Immature natural killer cell (primary cell): ENCODE data around the gene FREY1. TPM values are rescaled to one million over a fixed set of nuclear protein-coding genes. Genes with fewer than 3 reads are reported as not detected.

Experiments
- DNase-seq, 3 donors: peaks; one replicate each; pipeline ENCODE4 v3.0.0; 2022; ENCODE audit warnings: mixed read lengths in 1 of 3
- H3K27ac Mint-ChIP-seq, 6 donors: one replicate each; pipeline ENCODE4 v1.8.0; 2020; ENCODE audit warnings: mixed read lengths in 6 of 6, mild to moderate bottlenecking in 5 of 6, inconsistent platforms in 4 of 6, moderate library complexity in 3 of 6
- H3K27me3 Mint-ChIP-seq, 3 donors: one replicate each; pipeline ENCODE4 v1.8.0; 2020 to 2021; ENCODE audit warnings: low read depth in 3 of 3, mild to moderate bottlenecking in 3 of 3, mixed read lengths in 3 of 3, moderate library complexity in 3 of 3, inconsistent platforms in 1 of 3
- H3K36me3 Mint-ChIP-seq, 3 donors: one replicate each; pipeline ENCODE4 v1.8.0; 2020; ENCODE audit warnings: mixed read lengths in 3 of 3, inconsistent platforms in 2 of 3, mild to moderate bottlenecking in 2 of 3
- H3K4me1 Mint-ChIP-seq, 2 donors: one replicate each; pipeline ENCODE4 v1.8.0; 2020; ENCODE audit warnings: inconsistent platforms in 2 of 2, mild to moderate bottlenecking in 2 of 2, mixed read lengths in 2 of 2, moderate library complexity in 1 of 2
- H3K4me3 Mint-ChIP-seq, 5 donors: one replicate each; pipeline ENCODE4 v1.8.0; 2020; ENCODE audit warnings: mild to moderate bottlenecking in 5 of 5, mixed read lengths in 5 of 5, inconsistent platforms in 3 of 5, moderate library complexity in 3 of 5
- H3K9me3 Mint-ChIP-seq, 6 donors: one replicate each; pipeline ENCODE4 v1.8.0; 2020; ENCODE audit warnings: mild to moderate bottlenecking in 6 of 6, mixed read lengths in 6 of 6, inconsistent platforms in 4 of 6, moderate library complexity in 3 of 6
- polyA plus RNA-seq, 3 donors: library from polyadenylated mRNA; unstranded; fragments of 300-500 nt; fragmentation: Illumina TruSeq; gene quantifications; one replicate each; pipeline ENCODE4 v1.2.3, GENCODE V29; 2021

FREY1 gene, protein sequence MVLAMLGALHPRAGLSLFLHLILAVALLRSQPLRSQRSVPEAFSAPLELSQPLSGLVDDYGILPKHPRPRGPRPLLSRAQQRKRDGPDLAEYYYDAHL
- not detected for polyA plus RNA-seq

DNA sequence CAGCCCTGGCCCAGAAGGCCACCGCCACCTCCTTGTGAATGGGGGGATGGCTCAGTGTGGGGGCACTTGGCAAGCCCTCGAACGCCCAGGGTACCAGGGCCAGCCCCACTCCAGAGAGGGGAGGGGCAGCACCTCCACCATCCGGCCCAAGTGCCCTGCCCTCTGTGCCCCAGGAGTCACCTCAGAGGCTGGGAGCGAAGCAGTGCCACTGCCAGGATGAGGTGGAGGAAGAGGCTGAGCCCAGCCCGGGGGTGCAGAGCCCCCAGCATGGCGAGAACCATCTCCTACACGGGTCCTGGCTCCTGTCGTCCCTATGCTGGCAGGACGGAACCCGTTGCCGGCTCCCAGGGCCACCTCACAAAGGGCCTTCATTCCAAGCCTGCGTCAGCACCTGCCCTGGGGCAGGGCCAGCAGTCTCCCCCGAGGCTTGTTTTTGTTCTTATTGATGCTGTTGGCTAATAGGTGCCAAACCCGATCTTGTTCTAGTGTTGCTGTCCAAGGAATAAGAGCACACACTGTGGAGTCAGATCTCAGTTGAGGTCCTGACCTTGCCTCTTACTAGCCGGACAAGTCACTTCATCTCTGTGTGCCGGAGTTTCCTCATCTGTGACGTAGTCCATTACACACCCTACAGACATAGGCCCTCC is at the start of gene FREY1:
FREY1 (minus strand) TSS at position 307 of the 647 bp plus-strand sequence; CDS start at position 281, 26 bp downstream.
- Mint-ChIP-seq H3K27ac (peak within 1 kb of the TSS in 5 of 6 donors; percentile 37 to 76 (median 50)), H3K4me3 (no peak within 1 kb of the TSS)

DNA sequence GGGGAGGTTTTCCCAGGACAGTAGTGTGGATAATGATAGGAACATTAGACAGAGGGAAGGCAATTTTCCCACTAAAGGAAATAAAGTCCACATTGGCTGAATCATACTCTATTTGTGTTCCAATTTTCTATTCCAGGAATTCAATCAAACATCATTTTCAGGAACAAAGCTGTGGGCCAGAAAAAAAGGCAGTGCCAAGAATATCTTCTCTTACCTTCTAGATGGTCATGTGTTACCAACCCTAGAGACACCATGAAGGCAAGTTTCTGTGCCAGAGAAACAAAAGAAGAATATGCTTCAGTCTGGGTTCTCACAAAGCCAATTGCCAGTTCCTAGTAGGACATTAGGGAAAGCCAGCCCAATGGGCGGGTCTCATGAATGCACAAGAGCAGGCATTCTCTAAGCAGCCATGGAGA is 42.9 kb upstream of the FREY1 start:
- Mint-ChIP-seq H3K4me3 (no peak overlapping the region), H3K4me1 (no peaks in the 10 kb centered on the region), H3K27ac (no peak overlapping the region), H3K36me3 (peaks cover 16 to 57% (median 29%) of the 10 kb centered on the region in 3 donors), H3K27me3 (peaks cover 0 to 5% (median 2%) of the 10 kb centered on the region in 3 donors), H3K9me3 (no peaks in the 10 kb centered on the region)
- DNase-seq: no peak

More for the DNA sequence above, at the start of gene FREY1:
- Mint-ChIP-seq H3K27me3 (peaks cover 2 to 7% (median 4%) of the 10 kb centered on the region in 3 donors), H3K9me3 (no peaks in the 10 kb centered on the region), H3K36me3 (peaks cover 0 to 9% (median 0%) of the 10 kb centered on the region in 3 donors), H3K4me1 (peaks cover 13 to 15% of the 10 kb centered on the region in 2 donors)
- no peak for DNase-seq

DNA sequence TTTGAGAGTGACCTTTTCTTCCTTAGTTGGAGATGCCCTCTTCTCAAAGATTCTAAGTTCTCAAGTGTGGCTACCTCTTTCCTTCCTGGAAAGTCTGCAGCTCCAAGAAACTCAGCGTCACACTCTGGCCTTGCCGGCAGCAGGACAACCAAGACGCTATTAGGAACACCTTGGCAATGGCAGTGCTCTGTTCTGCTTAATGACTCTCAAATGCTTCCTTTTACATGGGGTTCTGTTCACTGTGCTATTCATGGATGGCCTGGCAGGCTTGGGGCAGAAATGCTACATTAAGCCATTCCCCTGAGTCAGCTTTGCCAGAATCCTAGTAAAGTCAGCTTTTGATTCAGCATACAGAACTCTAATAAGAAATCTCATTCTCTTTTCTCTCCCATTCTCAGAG is 41.3 kb upstream of the FREY1 start:
- Mint-ChIP-seq H3K4me1 (no peaks in the 10 kb centered on the region), H3K9me3 (no peaks in the 10 kb centered on the region), H3K4me3 (no peak overlapping the region), H3K27ac (no peak overlapping the region), H3K27me3 (peaks cover 0 to 5% (median 2%) of the 10 kb centered on the region in 3 donors), H3K36me3 (peaks cover 24 to 68% (median 29%) of the 10 kb centered on the region in 3 donors)
- DNase-seq: no peak

DNA sequence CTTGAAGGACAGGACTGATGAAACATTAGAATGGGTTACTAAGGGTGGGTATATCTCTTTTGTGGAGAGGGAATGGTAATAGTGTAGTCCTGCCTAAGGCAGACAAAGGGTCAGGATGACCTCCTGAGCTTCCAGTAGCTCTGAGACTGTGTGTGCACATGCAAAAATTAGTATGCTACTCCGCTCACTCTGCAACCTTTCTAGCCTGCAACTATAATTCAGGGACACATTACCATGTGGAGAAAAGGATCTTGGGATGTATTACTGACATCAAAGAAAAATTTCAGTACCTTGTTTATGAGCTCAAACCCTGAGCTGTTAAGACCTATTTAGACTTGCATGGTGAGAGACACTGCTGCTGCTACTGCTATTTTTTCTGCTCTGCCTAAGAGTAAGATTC is 40.8 kb upstream of the FREY1 start:
- no peak for DNase-seq
- Mint-ChIP-seq H3K36me3 (peaks cover 23 to 63% (median 30%) of the 10 kb centered on the region in 3 donors), H3K9me3 (no peaks in the 10 kb centered on the region), H3K27ac (no peak overlapping the region), H3K27me3 (peaks cover 0 to 5% (median 2%) of the 10 kb centered on the region in 3 donors), H3K4me3 (no peak overlapping the region), H3K4me1 (no peaks in the 10 kb centered on the region)

DNA sequence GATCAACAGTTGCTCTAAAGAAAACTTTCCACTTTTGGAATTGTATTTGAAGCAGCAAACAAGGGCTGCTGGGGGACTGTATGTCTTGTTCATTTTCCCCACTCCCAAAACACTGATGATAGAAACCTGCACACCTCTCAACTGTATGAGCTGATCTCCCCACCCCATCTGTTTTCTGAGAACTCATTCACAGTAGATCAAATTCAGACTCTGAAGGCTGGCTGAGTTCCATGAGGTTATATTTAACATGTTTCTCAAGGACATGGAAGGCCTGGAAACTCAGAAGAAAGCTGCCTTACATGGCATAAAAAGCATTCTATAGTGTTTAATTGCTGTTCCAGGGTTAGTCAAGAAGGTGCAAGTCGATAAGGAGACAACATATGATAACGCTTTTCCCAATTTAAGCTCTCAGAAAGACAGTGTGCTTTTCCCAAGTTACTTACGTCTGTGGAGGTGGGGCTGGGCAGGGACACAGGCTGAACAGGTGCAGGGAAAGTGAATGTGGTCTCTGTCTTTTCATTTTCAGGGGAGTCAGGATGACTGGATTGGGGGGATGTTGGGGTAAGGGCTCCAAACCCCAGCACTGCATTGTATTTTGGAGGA is 38.4 kb upstream of the FREY1 start:
- Mint-ChIP-seq H3K27ac (peak overlapping the region in 1 of 6 donors; percentile 13), H3K4me1 (no peaks in the 10 kb centered on the region), H3K9me3 (no peaks in the 10 kb centered on the region), H3K36me3 (peaks cover 22 to 66% (median 33%) of the 10 kb centered on the region in 3 donors), H3K4me3 (no peak overlapping the region), H3K27me3 (peaks cover 0 to 5% (median 2%) of the 10 kb centered on the region in 3 donors)
- DNase-seq: no peak

DNA sequence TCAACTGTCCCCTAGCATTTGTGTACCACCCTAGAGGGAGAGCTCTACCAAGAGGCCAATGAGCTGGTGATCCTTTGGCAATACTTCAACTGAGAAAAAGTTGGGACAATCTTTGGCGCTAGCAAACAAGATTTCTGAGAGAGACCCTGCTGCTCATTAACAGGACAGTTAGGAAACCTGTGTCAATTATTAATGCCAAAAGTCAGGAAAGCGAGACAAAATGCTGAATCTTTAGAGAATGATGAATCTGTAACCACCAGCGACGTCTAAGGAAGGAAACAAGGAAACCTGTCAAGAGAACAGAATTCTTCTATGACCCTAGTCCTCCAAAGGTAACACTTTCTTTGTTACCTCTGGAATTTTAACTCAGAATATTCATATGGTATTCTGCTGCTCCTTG is 35.3 kb upstream of the FREY1 start:
- H3K27ac Mint-ChIP-seq: no peak overlapping the region
- H3K4me1 Mint-ChIP-seq: no peaks in the 10 kb centered on the region
- H3K4me3 Mint-ChIP-seq: no peak overlapping the region
- DNase-seq: no peak
- H3K27me3 Mint-ChIP-seq: peaks cover 0 to 3% (median 0%) of the 10 kb centered on the region in 3 donors
- H3K9me3 Mint-ChIP-seq: no peaks in the 10 kb centered on the region
- H3K36me3 Mint-ChIP-seq: peaks cover 18 to 41% (median 19%) of the 10 kb centered on the region in 3 donors

DNA sequence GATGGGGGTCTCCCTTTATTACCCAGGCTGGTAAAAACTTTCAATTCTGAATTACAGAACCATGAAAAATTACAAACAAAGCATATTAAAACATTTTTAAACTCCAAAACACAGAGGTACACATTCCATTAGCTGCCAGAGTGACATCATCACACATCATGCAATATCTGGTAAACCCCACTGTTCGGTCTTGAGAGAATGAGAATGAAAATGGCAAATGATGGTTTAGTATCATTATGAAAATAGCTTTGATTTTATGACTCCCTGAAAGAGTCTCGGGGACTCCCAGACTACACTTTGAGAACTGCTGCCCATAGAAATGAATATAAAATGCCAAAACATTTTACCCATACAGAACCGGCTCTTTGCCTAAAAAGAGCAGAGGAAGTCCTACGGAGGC is 34.2 kb upstream of the FREY1 start:
- DNase-seq: no peak
- peaks cover 18 to 40% (median 27%) of the 10 kb centered on the region in 3 donors for H3K36me3 Mint-ChIP-seq
- no peak overlapping the region for H3K27ac Mint-ChIP-seq
- H3K4me1 Mint-ChIP-seq: no peaks in the 10 kb centered on the region
- no peak overlapping the region for H3K4me3 Mint-ChIP-seq
- peaks cover 0 to 3% (median 0%) of the 10 kb centered on the region in 3 donors for H3K27me3 Mint-ChIP-seq
- no peaks in the 10 kb centered on the region for H3K9me3 Mint-ChIP-seq

DNA sequence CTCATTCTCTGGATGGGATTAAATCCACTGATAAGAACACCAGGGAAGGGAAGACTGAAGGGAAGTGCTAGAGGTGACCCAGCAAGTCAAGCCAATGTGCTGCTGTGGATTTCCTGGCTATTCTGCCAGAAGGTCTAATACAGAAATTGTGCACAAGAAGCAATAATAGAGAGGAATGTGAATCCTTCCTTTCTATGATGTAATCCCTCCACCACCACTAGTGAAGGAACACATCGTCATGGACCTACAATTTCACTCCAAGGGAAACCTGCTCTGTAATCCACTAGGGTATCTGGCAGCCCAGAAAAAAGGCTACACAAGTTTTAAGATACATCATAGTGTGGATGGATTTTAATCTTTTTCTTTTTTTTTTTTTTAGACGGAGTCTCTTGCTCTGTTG is 32.8 kb upstream of the FREY1 start:
- H3K27me3 Mint-ChIP-seq: peaks cover 0 to 3% (median 0%) of the 10 kb centered on the region in 3 donors
- DNase-seq: no peak
- H3K4me3 Mint-ChIP-seq: no peak overlapping the region
- H3K4me1 Mint-ChIP-seq: no peaks in the 10 kb centered on the region
- no peak overlapping the region for H3K27ac Mint-ChIP-seq
- H3K36me3 Mint-ChIP-seq: peaks cover 9 to 34% (median 14%) of the 10 kb centered on the region in 3 donors
- no peaks in the 10 kb centered on the region for H3K9me3 Mint-ChIP-seq

DNA sequence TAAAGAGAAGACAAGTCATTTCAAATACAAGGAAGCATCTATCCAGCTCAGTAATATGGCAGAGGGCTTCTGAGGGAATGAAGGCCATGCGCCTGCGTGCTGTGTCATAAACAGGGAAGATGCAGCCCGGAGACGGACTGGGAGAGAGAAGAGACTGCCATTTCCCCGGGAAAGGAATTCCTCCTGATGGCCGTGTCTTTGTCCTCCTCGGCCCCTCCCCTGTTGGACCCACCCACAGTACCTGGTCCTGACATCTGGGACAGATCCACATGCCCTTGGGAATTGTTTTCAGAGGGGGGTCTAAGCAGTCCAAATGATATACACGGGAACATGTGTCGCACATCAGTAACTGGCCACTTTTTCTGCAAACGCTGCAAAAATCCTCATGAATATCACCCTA is 30.8 kb upstream of the FREY1 start:
- Mint-ChIP-seq H3K4me3 (no peak overlapping the region), H3K27me3 (peaks cover 0 to 4% (median 0%) of the 10 kb centered on the region in 3 donors), H3K36me3 (peaks cover 5 to 35% (median 11%) of the 10 kb centered on the region in 3 donors), H3K4me1 (no peaks in the 10 kb centered on the region), H3K9me3 (no peaks in the 10 kb centered on the region), H3K27ac (no peak overlapping the region)
- no peak for DNase-seq

DNA sequence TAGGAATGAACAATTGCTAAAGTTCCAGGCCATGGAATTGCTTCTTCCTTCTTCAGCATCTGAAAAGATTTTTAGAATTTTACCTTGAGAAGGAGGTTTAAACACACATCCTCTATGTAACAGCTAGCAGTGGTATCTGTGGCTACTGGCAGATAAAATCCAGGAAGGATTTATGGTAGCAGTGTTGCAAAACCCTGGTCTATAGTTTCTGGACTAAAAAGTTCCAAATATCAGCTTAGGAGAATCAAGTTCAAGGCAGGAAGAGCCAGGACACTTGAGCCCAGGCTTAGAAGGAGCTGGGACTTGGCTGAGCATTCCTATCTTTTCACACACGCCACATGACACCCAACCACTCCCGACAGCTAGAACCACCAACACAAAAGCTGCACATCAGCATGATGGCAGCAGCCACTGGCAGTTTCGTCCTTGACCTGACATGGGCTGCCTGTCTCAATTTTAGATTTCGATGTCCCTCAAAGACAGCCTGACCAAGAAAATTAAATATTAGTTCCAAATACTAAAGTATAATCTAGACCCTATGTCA is 29.5 kb upstream of the FREY1 start:
- Mint-ChIP-seq H3K27me3 (peaks cover 0 to 6% (median under 1%) of the 10 kb centered on the region in 3 donors), H3K27ac (no peak overlapping the region), H3K4me1 (peaks cover 4 to 8% of the 10 kb centered on the region in 2 donors), H3K9me3 (no peaks in the 10 kb centered on the region), H3K4me3 (no peak overlapping the region), H3K36me3 (peaks cover 6 to 35% (median 13%) of the 10 kb centered on the region in 3 donors)
- DNase-seq: no peak

DNA sequence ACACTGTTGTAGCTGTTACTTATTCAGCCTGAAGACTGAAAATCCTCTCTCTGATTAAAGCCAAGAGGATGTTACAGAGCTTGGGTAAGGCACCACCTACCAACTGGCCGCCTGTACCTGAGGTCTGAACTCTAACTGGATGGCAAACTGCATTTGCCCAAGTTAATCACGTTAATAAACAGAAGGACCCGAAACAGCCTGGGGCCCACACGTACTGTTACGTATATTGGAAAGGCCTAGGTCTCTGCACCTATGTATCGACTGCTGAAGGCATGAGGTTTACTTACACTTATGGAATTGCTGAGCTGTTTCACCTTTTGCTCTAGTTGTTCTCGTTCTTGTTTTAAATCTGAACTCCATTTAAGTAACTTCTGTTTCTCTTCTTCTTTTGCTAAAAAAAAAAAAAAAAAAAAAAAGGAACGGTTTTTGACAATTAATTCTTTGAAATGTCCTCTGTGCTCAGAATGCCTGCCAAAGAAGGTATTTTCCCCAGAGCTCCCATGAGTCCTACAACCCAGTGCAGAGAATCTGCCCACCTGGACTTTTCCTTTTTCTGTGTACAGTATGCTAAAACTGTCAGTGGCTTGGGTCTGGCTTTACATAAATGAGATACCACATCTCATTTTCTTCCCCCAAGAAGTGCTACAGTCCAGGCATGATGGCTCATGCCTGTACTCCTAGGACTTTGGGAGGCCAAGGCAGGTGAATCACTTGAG is 28.4 kb upstream of the FREY1 start:
- Mint-ChIP-seq H3K4me3 (no peak overlapping the region), H3K36me3 (peaks cover 8 to 34% (median 12%) of the 10 kb centered on the region in 3 donors), H3K4me1 (peaks cover 14 to 19% of the 10 kb centered on the region in 2 donors), H3K9me3 (no peaks in the 10 kb centered on the region), H3K27ac (no peak overlapping the region), H3K27me3 (peaks cover 0 to 8% (median 6%) of the 10 kb centered on the region in 3 donors)
- no peak for DNase-seq

DNA sequence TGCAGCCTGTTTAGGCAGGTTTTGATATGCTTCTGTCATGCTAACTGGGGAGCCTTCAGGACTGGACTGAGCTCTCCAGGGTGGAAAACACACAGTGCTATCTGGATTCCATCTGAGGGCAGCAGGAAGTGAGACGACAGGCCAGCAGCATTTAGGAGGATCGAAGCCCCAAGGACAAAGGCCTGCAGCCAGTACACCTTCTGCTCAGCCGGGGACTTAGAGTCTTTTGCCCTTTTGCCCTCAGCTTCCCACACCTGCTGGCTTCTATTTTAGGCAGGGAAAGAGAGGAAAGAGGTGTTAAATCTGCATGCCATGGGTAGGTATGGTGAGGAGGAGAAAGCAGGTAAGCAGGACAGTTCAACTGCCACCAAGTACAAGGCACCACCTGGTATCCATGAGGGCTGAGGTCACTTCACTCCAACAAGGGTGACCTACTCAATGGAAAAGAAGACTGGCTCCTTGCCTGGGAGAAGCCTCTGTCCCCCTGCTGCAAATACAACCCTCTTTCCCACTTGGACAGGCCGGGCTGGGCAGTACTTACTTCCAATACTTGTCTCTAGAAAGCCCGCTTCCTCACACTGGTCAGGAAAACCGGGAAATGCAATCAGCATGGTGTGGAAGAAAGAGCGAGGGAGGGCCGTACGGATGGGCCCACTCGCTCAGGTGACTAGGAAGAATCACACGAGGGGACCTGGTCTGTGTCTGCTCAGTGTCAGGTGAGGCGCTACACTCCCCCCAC is 27.7 kb upstream of the FREY1 start:
- Mint-ChIP-seq H3K27ac (no peak overlapping the region), H3K4me3 (no peak overlapping the region), H3K9me3 (no peaks in the 10 kb centered on the region)

More for the DNA sequence above, 27.7 kb upstream of the FREY1 start:
- DNase-seq: no peak
- H3K4me1 Mint-ChIP-seq: peaks cover 22 to 27% of the 10 kb centered on the region in 2 donors
- peaks cover 8 to 34% (median 12%) of the 10 kb centered on the region in 3 donors for H3K36me3 Mint-ChIP-seq
- peaks cover 5 to 13% (median 11%) of the 10 kb centered on the region in 3 donors for H3K27me3 Mint-ChIP-seq
